ENCODE measurements around the gene AGAP1. TPM values are rescaled to one million over a fixed set of nuclear protein-coding genes. Genes with fewer than 3 reads are reported as not detected.

The AGAP1 gene
- total RNA-seq, 4 donors from 2014 or later, result 7.2 to 19.6 (median 15.2) TPM

- DNase-seq, result no peak
- intact Hi-C loops (cut with DNase I), result no loop called here
- TF ChIP-seq, protein P1, sequence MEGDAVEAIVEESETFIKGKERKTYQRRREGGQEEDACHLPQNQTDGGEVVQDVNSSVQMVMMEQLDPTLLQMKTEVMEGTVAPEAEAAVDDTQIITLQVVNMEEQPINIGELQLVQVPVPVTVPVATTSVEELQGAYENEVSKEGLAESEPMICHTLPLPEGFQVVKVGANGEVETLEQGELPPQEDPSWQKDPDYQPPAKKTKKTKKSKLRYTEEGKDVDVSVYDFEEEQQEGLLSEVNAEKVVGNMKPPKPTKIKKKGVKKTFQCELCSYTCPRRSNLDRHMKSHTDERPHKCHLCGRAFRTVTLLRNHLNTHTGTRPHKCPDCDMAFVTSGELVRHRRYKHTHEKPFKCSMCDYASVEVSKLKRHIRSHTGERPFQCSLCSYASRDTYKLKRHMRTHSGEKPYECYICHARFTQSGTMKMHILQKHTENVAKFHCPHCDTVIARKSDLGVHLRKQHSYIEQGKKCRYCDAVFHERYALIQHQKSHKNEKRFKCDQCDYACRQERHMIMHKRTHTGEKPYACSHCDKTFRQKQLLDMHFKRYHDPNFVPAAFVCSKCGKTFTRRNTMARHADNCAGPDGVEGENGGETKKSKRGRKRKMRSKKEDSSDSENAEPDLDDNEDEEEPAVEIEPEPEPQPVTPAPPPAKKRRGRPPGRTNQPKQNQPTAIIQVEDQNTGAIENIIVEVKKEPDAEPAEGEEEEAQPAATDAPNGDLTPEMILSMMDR (IDR thresholded peaks at IDR 0.05), result no peak
- TF ChIP-seq POLR2A (IDR thresholded peaks at IDR 0.05), result no peak
- 90% methylated on average over 9 to 11 of the region's 11 CpGs for WGBS, 2 donors
- no peak overlapping the region for H3K27ac ChIP-seq
- no peaks in the 10 kb centered on the region for H3K27me3 ChIP-seq
- no peaks in the 10 kb centered on the region for H3K36me3 ChIP-seq
- peaks cover 0 to 57% (median 12%) of the 10 kb centered on the region in 3 donors for H3K4me1 ChIP-seq
- no peak overlapping the region for H3K4me3 ChIP-seq
- H3K9me3 ChIP-seq, result no peaks in the 10 kb centered on the region
These were observed 42.9 kb downstream of the AGAP1 start for GRCh38 chr2:235536711-235537110.

DNA sequence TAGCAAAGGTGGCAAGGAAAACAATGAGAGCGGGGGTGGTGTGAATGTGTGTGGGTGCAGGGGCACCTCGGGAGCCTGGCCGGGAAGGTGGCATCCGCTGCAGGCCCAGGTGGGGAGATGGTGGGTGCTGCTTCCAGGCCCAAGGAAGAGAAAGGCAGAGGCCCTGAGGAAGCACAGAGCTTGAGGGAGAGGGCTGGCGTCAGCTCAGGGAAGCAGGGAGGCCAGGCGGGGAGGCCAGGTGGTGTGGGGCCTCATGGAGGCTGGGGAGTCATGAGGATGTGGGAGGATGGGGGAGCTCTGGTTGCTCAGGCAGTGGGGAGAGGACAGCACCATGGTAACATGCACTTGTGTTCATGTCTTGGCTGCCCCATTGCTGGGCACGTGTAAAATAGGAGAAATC is 43.3 kb downstream of the AGAP1 start:
- WGBS, 2 donors, result 87 to 90% methylated on average over 5 to 7 of the region's 7 CpGs

DNA sequence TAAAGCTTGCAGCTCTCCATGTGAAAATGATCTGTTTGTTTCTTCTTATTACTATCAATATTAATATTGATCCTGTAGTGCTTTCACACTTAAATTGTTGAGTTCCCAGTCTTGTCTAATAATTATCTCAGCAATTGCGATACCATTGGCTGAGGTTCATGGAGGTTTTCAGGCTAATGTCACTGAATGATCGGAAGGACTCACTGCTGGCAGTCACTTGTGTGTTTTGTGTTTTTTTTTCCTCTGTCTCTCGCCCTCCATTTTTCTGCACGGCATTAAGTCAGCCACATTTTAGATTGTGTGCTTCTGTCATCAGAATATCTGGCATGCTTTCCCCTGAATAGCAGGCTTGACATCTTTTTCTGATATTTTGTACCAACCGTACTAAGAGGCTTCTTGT is 43.7 kb downstream of the AGAP1 start:
- Histone ChIP-seq H3K9me3 (no peaks in the 10 kb centered on the region), H3K27ac (no peak overlapping the region), H3K36me3 (no peaks in the 10 kb centered on the region), H3K4me3 (no peak overlapping the region), H3K4me1 (peaks cover 0 to 62% (median 12%) of the 10 kb centered on the region in 3 donors), H3K27me3 (no peaks in the 10 kb centered on the region)
- intact Hi-C loops (cut with DNase I), result no loop called here
- no peak for TF ChIP-seq POLR2A (IDR thresholded peaks at IDR 0.05)
- TF ChIP-seq, protein P1 (IDR thresholded peaks at IDR 0.05), result no peak
- DNase-seq, result no peak
- 67% methylated on average over 5 of the region's 5 CpGs for WGBS, 2 donors

More for the DNA sequence above, 43.3 kb downstream of the AGAP1 start:
- Histone ChIP-seq H3K36me3 (no peaks in the 10 kb centered on the region), H3K4me3 (no peak overlapping the region), H3K4me1 (peaks cover 0 to 60% (median 12%) of the 10 kb centered on the region in 3 donors), H3K27me3 (no peaks in the 10 kb centered on the region), H3K27ac (no peak overlapping the region), H3K9me3 (no peaks in the 10 kb centered on the region)
- intact Hi-C loops (cut with DNase I), result no loop called here
- DNase-seq, result no peak
- TF ChIP-seq, protein P1 (IDR thresholded peaks at IDR 0.05), result no peak
- no peak for TF ChIP-seq POLR2A (IDR thresholded peaks at IDR 0.05)

GRCh38 chr2:235538144-235538639 is 44.3 kb downstream of the AGAP1 start:
- Histone ChIP-seq H3K36me3 (no peaks in the 10 kb centered on the region), H3K4me1 (peaks cover 0 to 62% (median 16%) of the 10 kb centered on the region in 3 donors), H3K27me3 (no peaks in the 10 kb centered on the region), H3K4me3 (no peak overlapping the region), H3K27ac (no peak overlapping the region), H3K9me3 (no peaks in the 10 kb centered on the region)
- intact Hi-C loops (cut with DNase I), result no loop called here
- WGBS, 2 donors, result 65 to 76% methylated on average over 4 to 6 of the region's 7 CpGs
- no peak for DNase-seq
- TF ChIP-seq, protein P1 (IDR thresholded peaks at IDR 0.05), result no peak
- TF ChIP-seq POLR2A (IDR thresholded peaks at IDR 0.05), result no peak

- H3K36me3 ChIP-seq, result no peaks in the 10 kb centered on the region
- H3K4me1 ChIP-seq, result peaks cover 0 to 62% (median 13%) of the 10 kb centered on the region in 3 donors
- intact Hi-C loops (cut with DNase I), result no loop called here
- WGBS, 2 donors, result 75 to 78% methylated on average over 2 to 5 of the region's 5 CpGs
- DNase-seq, result no peak
- no peak overlapping the region for H3K27ac ChIP-seq
- no peaks in the 10 kb centered on the region for H3K9me3 ChIP-seq
- no peak overlapping the region for H3K4me3 ChIP-seq
- TF ChIP-seq, protein P1 (IDR thresholded peaks at IDR 0.05), result no peak
- TF ChIP-seq POLR2A (IDR thresholded peaks at IDR 0.05), result no peak
- H3K27me3 ChIP-seq, result no peaks in the 10 kb centered on the region
These were observed 45.1 kb downstream of the AGAP1 start for GRCh38 chr2:235538981-235539380.
